Panc1 (cell line): ENCODE data around the gene DLGAP1. TPM values are rescaled to one million over a fixed set of nuclear protein-coding genes. Genes with fewer than 3 reads are reported as not detected.

Source experiments
- ATAC-seq: fragments of 200-7000 bp; cut with Tn5 transposase; 2 replicates; pipeline ENCODE4 v1.9.1; 2020; ENCODE audit warnings: mild to moderate bottlenecking, moderate library complexity
- BruUV-seq: library from RNA; stranded (reverse); fragments of 400-500 nt; replicated peaks from 2 replicates; lab custom pipeline; 2021; lab: Mats Ljungman, UMichigan
- CTCF ChIA-PET: fragments of 300-600 bp; sonication (Branson Sonifier 250); formaldehyde crosslinking; loops from one replicate; lab custom pipeline; 2022; ENCODE audit warnings: antibody characterized with exemption; lab: Charles Lee
- POLR2A ChIA-PET: fragments of 300-600 bp; sonication (Branson Sonifier 250); formaldehyde crosslinking; loops from one replicate; lab custom pipeline; 2022; ENCODE audit warnings: antibody characterized with exemption; lab: Charles Lee
- DNase-seq: peaks from one replicate; pipeline ENCODE4 v3.0.0-alpha.2; 2010; ENCODE audit warnings: low read depth, low spot score
- H3K27ac ChIP-seq: 2 replicates; pipeline ENCODE4 v1.5.1; 2011; ENCODE audit warnings: mild to moderate bottlenecking, low read length, inconsistent platforms
- H3K27me3 ChIP-seq: fragments of 200-500 bp; sonication (Bioruptor generic); 2 replicates; pipeline ENCODE4 v1.6.0; 2014; ENCODE audit warnings: low read length, inconsistent platforms; ENCODE audit not compliant: control insufficient read depth, insufficient read depth
- H3K36me3 ChIP-seq: fragments of 200-500 bp; sonication (Bioruptor generic); 2 replicates; pipeline ENCODE4 v1.5.1; 2014; ENCODE audit warnings: inconsistent platforms, mild to moderate bottlenecking, low read length, moderate library complexity; ENCODE audit not compliant: control insufficient read depth, insufficient read depth
- H3K4me1 ChIP-seq: 2 replicates; pipeline ENCODE4 v1.5.1; 2011; ENCODE audit warnings: inconsistent platforms, mild to moderate bottlenecking, low read length, moderate library complexity; ENCODE audit not compliant: control insufficient read depth, insufficient read depth
- H3K4me3 ChIP-seq, 2 experiments: 2 replicates each; pipeline ENCODE4 v1.5.1; 2011 to 2012; ENCODE audit warnings: low read depth in 2 of 2, low read length in 2 of 2, mild to moderate bottlenecking in 2 of 2, inconsistent platforms in 1 of 2, moderate library complexity in 1 of 2
- H3K9me3 ChIP-seq: fragments of 200-500 bp; sonication (Bioruptor generic); 2 replicates; pipeline ENCODE4 v1.5.1; 2014; ENCODE audit warnings: low read depth, mild to moderate bottlenecking, inconsistent platforms, low read length, moderate library complexity; ENCODE audit not compliant: control insufficient read depth, insufficient read depth
- POLR2AphosphoS5 ChIP-seq: IDR thresholded peaks from 2 replicates; pipeline ENCODE4 v1.6.1; 2012; ENCODE audit warnings: mild to moderate bottlenecking, low read depth, low read length, moderate library complexity
- SIN3A ChIP-seq: IDR thresholded peaks from 2 replicates; pipeline ENCODE4 v1.6.1; 2012; ENCODE audit warnings: low read depth, mild to moderate bottlenecking, low read length, moderate library complexity, borderline replicate concordance; ENCODE audit not compliant: insufficient read depth
- TCF7L2 ChIP-seq: IDR thresholded peaks from 2 replicates; pipeline ENCODE4 v1.6.1; 2011; ENCODE audit warnings: mild to moderate bottlenecking, low read depth, low read length, inconsistent platforms
- in situ Hi-C: cut with HindIII; loops from 2 replicates; pipeline ENCODE4 v1.10.0; 2016; ENCODE audit warnings: low sequenced_read_pairs, low pct_unique_long_range_greater_than_20kb
- intact Hi-C: fragments of 100-400 bp; cut with micrococcal nuclease; formaldehyde crosslinking; loops from one replicate; pipeline ENCODE4 v1.10.0; 2022; ENCODE audit not compliant: unreplicated experiment
- total RNA-seq: library from RNA; stranded (reverse); gene quantifications from one replicate; pipeline ENCODE4 v1.2.1, GENCODE V29; 2021; ENCODE audit not compliant: unreplicated experiment
- TF ChIP-seq, protein P1 (sequence below), 2 experiments: IDR thresholded peaks; 2 replicates each; pipeline ENCODE4 v1.6.1; 2011 to 2012; ENCODE audit warnings: low read depth in 2 of 2, control low read depth in 1 of 2, low read length in 1 of 2, mild to moderate bottlenecking in 1 of 2, moderate library complexity in 1 of 2; ENCODE audit not compliant: insufficient read depth in 1 of 2
- TF ChIP-seq, protein P2 (sequence below): fragments of 450-650 bp; IDR thresholded peaks from 2 replicates; pipeline ENCODE4 v1.5.1; 2017; ENCODE audit warnings: mild to moderate bottlenecking

Gene DLGAP1
- total RNA-seq, 1 experiment from 2014 or later = 1.8 TPM

DNA sequence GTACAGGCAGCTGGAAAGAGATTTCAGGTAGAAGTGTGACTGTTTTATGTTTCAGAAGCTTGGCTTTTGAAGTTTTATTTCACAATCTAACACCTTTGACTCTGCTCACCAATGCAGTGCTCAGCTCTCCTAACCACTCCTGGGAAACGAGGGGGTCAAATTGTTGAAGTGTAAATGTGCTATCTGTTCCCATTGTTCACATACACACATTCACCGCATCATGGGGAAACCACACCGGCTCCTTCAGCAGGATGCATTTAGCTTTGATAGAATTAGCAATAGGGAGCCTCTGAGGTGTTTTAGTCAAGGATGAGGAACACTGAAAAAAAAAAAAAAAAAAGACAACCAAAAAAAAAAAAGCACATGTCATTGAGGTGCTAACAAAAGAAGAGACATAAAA lies 13.4 kb upstream of the DLGAP1 start:
- ChIA-PET CTCF (no interaction called here), POLR2A (no interaction called here)
- BruUV-seq = no TSS peak
- no peak for ATAC-seq
- TF ChIP-seq TCF7L2 (no peak), SIN3A (no peak), POLR2AphosphoS5 (no peak)
- TF ChIP-seq, protein P1, sequence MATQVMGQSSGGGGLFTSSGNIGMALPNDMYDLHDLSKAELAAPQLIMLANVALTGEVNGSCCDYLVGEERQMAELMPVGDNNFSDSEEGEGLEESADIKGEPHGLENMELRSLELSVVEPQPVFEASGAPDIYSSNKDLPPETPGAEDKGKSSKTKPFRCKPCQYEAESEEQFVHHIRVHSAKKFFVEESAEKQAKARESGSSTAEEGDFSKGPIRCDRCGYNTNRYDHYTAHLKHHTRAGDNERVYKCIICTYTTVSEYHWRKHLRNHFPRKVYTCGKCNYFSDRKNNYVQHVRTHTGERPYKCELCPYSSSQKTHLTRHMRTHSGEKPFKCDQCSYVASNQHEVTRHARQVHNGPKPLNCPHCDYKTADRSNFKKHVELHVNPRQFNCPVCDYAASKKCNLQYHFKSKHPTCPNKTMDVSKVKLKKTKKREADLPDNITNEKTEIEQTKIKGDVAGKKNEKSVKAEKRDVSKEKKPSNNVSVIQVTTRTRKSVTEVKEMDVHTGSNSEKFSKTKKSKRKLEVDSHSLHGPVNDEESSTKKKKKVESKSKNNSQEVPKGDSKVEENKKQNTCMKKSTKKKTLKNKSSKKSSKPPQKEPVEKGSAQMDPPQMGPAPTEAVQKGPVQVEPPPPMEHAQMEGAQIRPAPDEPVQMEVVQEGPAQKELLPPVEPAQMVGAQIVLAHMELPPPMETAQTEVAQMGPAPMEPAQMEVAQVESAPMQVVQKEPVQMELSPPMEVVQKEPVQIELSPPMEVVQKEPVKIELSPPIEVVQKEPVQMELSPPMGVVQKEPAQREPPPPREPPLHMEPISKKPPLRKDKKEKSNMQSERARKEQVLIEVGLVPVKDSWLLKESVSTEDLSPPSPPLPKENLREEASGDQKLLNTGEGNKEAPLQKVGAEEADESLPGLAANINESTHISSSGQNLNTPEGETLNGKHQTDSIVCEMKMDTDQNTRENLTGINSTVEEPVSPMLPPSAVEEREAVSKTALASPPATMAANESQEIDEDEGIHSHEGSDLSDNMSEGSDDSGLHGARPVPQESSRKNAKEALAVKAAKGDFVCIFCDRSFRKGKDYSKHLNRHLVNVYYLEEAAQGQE (IDR thresholded peaks at IDR 0.05; ENCODE audit: insufficient read depth in 1 of 2, low read depth in 2 of 2, low read length in 1 of 2) = no peak
- TF ChIP-seq, protein P2, sequence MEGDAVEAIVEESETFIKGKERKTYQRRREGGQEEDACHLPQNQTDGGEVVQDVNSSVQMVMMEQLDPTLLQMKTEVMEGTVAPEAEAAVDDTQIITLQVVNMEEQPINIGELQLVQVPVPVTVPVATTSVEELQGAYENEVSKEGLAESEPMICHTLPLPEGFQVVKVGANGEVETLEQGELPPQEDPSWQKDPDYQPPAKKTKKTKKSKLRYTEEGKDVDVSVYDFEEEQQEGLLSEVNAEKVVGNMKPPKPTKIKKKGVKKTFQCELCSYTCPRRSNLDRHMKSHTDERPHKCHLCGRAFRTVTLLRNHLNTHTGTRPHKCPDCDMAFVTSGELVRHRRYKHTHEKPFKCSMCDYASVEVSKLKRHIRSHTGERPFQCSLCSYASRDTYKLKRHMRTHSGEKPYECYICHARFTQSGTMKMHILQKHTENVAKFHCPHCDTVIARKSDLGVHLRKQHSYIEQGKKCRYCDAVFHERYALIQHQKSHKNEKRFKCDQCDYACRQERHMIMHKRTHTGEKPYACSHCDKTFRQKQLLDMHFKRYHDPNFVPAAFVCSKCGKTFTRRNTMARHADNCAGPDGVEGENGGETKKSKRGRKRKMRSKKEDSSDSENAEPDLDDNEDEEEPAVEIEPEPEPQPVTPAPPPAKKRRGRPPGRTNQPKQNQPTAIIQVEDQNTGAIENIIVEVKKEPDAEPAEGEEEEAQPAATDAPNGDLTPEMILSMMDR = no peak
- DNase-seq = no peak
- in situ Hi-C loops = no loop called here
- intact Hi-C loops = loop anchor here (10.0 kb wide), 1 partner anchor 94 kb away; no protein-coding TSS in a partner anchor
- H3K9me3 ChIP-seq = no peaks in the 10 kb centered on the region
- H3K27me3 ChIP-seq = no peaks in the 10 kb centered on the region
- no peaks in the 10 kb centered on the region for H3K4me1 ChIP-seq
- no peak overlapping the region for H3K4me3 ChIP-seq
- no peak overlapping the region for H3K27ac ChIP-seq
- no peaks in the 10 kb centered on the region for H3K36me3 ChIP-seq

GRCh38 chr18:4454537-4455112 lies 482 bp downstream of the DLGAP1 start:
- H3K27me3 ChIP-seq = no peaks in the 10 kb centered on the region
- BruUV-seq = no TSS peak
- intact Hi-C loops = no loop called here
- ATAC-seq (no peak), DNase-seq (no peak)
- no peaks in the 10 kb centered on the region for H3K4me1 ChIP-seq
- TF ChIP-seq, protein P1 (IDR thresholded peaks at IDR 0.05; ENCODE audit: insufficient read depth in 1 of 2, low read depth in 2 of 2, low read length in 1 of 2) = no peak
- TF ChIP-seq, protein P2 = no peak
- no peak for TF ChIP-seq POLR2AphosphoS5
- no peak for TF ChIP-seq TCF7L2
- TF ChIP-seq SIN3A = no peak
- in situ Hi-C loops = no loop called here
- no peak overlapping the region for H3K27ac ChIP-seq
- H3K9me3 ChIP-seq = no peaks in the 10 kb centered on the region
- ChIA-PET POLR2A (no interaction called here), CTCF (no interaction called here)
- no peaks in the 10 kb centered on the region for H3K36me3 ChIP-seq
- H3K4me3 ChIP-seq = no peak overlapping the region
